Gastrocnemius medialis (tissue), 4 donors: ENCODE measurements around the gene HADHB. TPM values are rescaled to one million over a fixed set of nuclear protein-coding genes. Genes with fewer than 3 reads are reported as not detected.
"Not testable (repeated sequence)": the region's sequence is repeated elsewhere in the genome, so short reads cannot be mapped to it uniquely, and the experiment has no call there.

Experiments used
- ATAC-seq, 2 donors: fragments of 150-250 bp; one replicate each; pipeline ENCODE4 v1.9.1; 2016
- DNase-seq, 2 donors: peaks; one replicate each; pipeline ENCODE4 v3.0.0-alpha.2; 2019
- H3K27ac ChIP-seq, 4 donors: fragments of 200-600 bp; sonication (generic); 1 replicate in 1 of 4; 2 replicates in 3 of 4; pipeline ENCODE4 v1.5.1; 2016 to 2018; ENCODE audit warnings: mild to moderate bottlenecking in 2 of 4, moderate library complexity in 1 of 4
- H3K27me3 ChIP-seq, 3 donors: fragments of 200-600 bp; sonication (generic) in 2 of 3; 1 replicate in 1 of 3; 2 replicates in 2 of 3; pipeline versions ENCODE4 v1.5.1 to v1.6.0; 2016 to 2019; ENCODE audit warnings: mild to moderate bottlenecking in 1 of 3, moderate library complexity in 1 of 3
- H3K36me3 ChIP-seq, 2 donors: fragments of 200-600 bp; sonication (generic) in 1 of 2; one replicate each; pipeline ENCODE4 v1.5.1; 2017 to 2018
- H3K4me1 ChIP-seq, 2 donors: fragments of 200-600 bp; sonication (generic) in 1 of 2; one replicate each; pipeline ENCODE4 v1.5.1; 2016 to 2017; ENCODE audit warnings: mild to moderate bottlenecking in 2 of 2
- H3K4me3 ChIP-seq, 4 donors: fragments of 200-600 bp; sonication (generic) in 3 of 4; 1 replicate in 1 of 4; 2 replicates in 3 of 4; pipeline ENCODE4 v1.5.1; 2016 to 2019; ENCODE audit warnings: mild to moderate bottlenecking in 2 of 4
- H3K9me3 ChIP-seq, 3 donors: fragments of 200-600 bp; sonication (generic) in 2 of 3; 1 replicate in 1 of 3; 2 replicates in 2 of 3; pipeline ENCODE4 v1.5.1; 2016 to 2019
- CTCF ChIP-seq, 5 experiments: fragments of 450-650 bp in 3 of 5; fragments of 200-600 bp in 2 of 5; sonication (generic) in 2 of 5; IDR thresholded peaks in 4 of 5; conservative IDR thresholded peaks in 1 of 5; 1 replicate in 4 of 5; 2 replicates in 1 of 5; pipeline ENCODE4 v1.5.1; 2016 to 2019; ENCODE audit warnings: antibody characterized with exemption in 5 of 5, mild to moderate bottlenecking in 3 of 5, moderate library complexity in 3 of 5
- POLR2A ChIP-seq, 2 donors: fragments of 450-650 bp; IDR thresholded peaks; one replicate each; pipeline ENCODE4 v1.6.1; 2017; ENCODE audit warnings: antibody characterized with exemption in 2 of 2, mild to moderate bottlenecking in 2 of 2, moderate library complexity in 2 of 2
- in situ Hi-C, 4 donors: fragments of 200-750 bp; cut with MboI; loops; one replicate each; pipeline versions ENCODE4 v1.15.0 to v1.8.0; 2017; ENCODE audit warnings: low sequenced_read_pairs in 4 of 4
- intact Hi-C: fragments of 100-400 bp; cut with DNase I; formaldehyde crosslinking; loops from one replicate; pipeline ENCODE4 v1.15.1; 2023; ENCODE audit warnings: low total_unique reads
- total RNA-seq, 4 donors: library from RNA; depleted of rRNA; stranded (reverse); fragments of >200 nt; gene quantifications; one replicate each; pipeline versions ENCODE4 v1.1.0 to v1.2.3, GENCODE V29; 2016

The HADHB gene
- total RNA-seq, 4 donors from 2014 or later = 719 to 936 (median 781) TPM

DNA sequence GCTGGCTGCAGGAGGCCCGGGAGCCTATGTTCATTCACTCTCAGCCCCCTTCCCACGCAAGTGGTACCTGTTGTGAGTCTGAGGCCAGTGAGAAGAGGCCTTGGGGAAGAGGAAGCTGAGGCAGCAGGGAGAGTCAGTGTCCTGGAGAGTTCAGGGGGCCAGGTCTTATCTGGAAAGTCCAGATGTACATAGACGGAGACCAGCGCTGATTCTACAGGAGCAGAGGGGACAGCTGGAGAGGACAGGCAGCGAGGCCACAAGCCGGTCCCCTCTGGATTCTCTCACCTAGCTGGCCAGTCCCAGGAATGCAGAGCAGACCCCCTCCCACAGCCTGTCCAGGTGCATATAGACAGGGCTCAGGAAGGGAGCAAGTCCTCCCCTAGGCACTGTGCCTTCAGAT, 72.1 kb downstream of the HADHB start:
- no peak overlapping the region for H3K4me3 ChIP-seq
- no peaks in the 10 kb centered on the region for H3K27me3 ChIP-seq
- intact Hi-C loops (no loop called here), in situ Hi-C loops (no loop called here)
- DNase-seq = no peak
- ATAC-seq = no peak
- H3K4me1 ChIP-seq = no peaks in the 10 kb centered on the region
- no peak overlapping the region for H3K27ac ChIP-seq
- no peaks in the 10 kb centered on the region for H3K36me3 ChIP-seq
- no peaks in the 10 kb centered on the region for H3K9me3 ChIP-seq
- no peak for TF ChIP-seq POLR2A (IDR thresholded peaks at IDR 0.05)
- TF ChIP-seq CTCF (IDR thresholded peaks at IDR 0.05 in 4 of 5, conservative IDR thresholded peaks at IDR 0.05 in 1 of 5) = no peak

- intact Hi-C loops = no loop called here
- no peak for ATAC-seq
- in situ Hi-C loops = no loop called here
These were observed 72.8 kb downstream of the HADHB start for GRCh38 chr2:26317377-26318105.

DNA sequence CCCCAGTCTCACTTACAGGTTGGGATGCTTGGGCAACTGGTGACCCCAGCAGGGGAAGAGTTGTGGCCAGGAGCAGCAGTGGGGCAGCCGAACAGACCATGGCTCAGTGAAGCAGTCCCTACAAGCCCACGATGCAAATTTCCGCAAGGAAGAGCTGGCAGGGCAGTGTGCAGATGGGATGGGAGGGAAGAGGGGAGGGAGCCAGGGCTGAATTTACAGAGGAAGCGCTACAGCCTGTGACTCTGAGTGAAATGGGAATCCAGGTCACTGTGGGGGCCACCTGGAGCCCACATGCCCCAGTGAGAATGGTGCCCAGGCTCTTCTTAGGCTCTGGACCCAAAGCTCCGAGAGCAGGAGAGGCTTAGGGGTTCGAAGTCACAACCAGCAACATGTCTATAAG, 74.2 kb downstream of the HADHB start:
- H3K27ac ChIP-seq = no peak overlapping the region
- ATAC-seq (no peak), DNase-seq (no peak)
- no peaks in the 10 kb centered on the region for H3K27me3 ChIP-seq
- no peaks in the 10 kb centered on the region for H3K9me3 ChIP-seq
- H3K4me3 ChIP-seq = no peak overlapping the region
- TF ChIP-seq POLR2A (IDR thresholded peaks at IDR 0.05) (no peak), CTCF (IDR thresholded peaks at IDR 0.05 in 4 of 5, conservative IDR thresholded peaks at IDR 0.05 in 1 of 5) (no peak)
- intact Hi-C loops (no loop called here), in situ Hi-C loops (no loop called here)
- H3K36me3 ChIP-seq = no peaks in the 10 kb centered on the region
- no peaks in the 10 kb centered on the region for H3K4me1 ChIP-seq

More at GRCh38 chr2:26317377-26318105, 72.8 kb downstream of the HADHB start:
- H3K27me3 ChIP-seq = no peaks in the 10 kb centered on the region
- TF ChIP-seq POLR2A (IDR thresholded peaks at IDR 0.05) (no peak), CTCF (IDR thresholded peaks at IDR 0.05 in 4 of 5, conservative IDR thresholded peaks at IDR 0.05 in 1 of 5) (no peak)
- DNase-seq = no peak
- H3K36me3 ChIP-seq = no peaks in the 10 kb centered on the region
- H3K27ac ChIP-seq = no peak overlapping the region
- H3K4me3 ChIP-seq = no peak overlapping the region
- H3K9me3 ChIP-seq = no peaks in the 10 kb centered on the region
- H3K4me1 ChIP-seq = no peaks in the 10 kb centered on the region

DNA sequence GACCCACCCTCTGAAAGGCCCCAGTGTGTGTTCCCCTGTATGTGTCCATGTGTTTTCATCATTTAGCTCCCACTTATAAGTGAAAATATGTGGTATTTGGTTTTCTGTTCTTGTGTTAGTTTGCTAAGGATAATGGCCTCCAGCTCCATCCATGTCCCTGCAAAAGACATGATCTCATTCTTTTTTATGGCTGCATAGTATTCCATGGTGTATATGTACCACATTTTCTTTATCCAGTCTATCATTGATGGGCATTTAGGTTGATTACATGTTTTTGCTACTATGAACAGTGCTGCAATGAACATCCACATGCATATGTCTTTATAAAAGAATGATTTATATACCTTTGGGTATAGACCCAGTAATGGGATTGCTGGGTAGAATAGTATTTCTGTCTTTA, 79.7 kb downstream of the HADHB start:
- intact Hi-C loops, H3K4me1 ChIP-seq, DNase-seq, in situ Hi-C loops, H3K27ac ChIP-seq, H3K36me3 ChIP-seq, ATAC-seq, H3K27me3 ChIP-seq, H3K4me3 ChIP-seq, H3K9me3 ChIP-seq: not testable (repeated sequence)

GRCh38 chr2:26324903-26325302, 80.2 kb downstream of the HADHB start:
- intact Hi-C loops (no loop called here), in situ Hi-C loops (loop anchor here (5.0 to 25.0 kb wide), 3 partner anchors 88 to 363 kb away; partner anchors contain the start of gene KIF3C (in 1 of the 4))
- Histone ChIP-seq H3K4me3 (no peak overlapping the region), H3K4me1 (no peaks in the 10 kb centered on the region), H3K9me3 (no peaks in the 10 kb centered on the region), H3K36me3 (no peaks in the 10 kb centered on the region), H3K27ac (no peak overlapping the region), H3K27me3 (no peaks in the 10 kb centered on the region)
- DNase-seq = no peak
- no peak for ATAC-seq
- TF ChIP-seq POLR2A (IDR thresholded peaks at IDR 0.05) (no peak), CTCF (IDR thresholded peaks at IDR 0.05 in 4 of 5, conservative IDR thresholded peaks at IDR 0.05 in 1 of 5) (no peak)
